Measurements from ENCODE around the gene ZNF667. TPM values are rescaled to one million over a fixed set of nuclear protein-coding genes. Genes with fewer than 3 reads are reported as not detected.
A peak's percentile ranks its signal among the peaks of the same experiment; 100 is the strongest.

Gene ZNF667
- total RNA-seq, 1 donor from 2014 or later = 24.5 TPM

GRCh38 chr19:56393119-56394012 is 83.8 kb downstream of the ZNF667 start, which contains the start of gene ZNF582:
TSS of gene ZNF582 (minus strand) at chr19:56393534. CDS start at chr19:56391752, 1,782 bp downstream.
- DNase-seq = peak; percentile 92

Other genes starting within 250 kb of the ZNF667 start
- not detected for gene EDDM13, start 204.6 kb downstream of the ZNF667 start, total RNA-seq
- gene ZSCAN5A, start 162.5 kb downstream of the ZNF667 start, total RNA-seq = 4.8 TPM
- 4.8 TPM for gene ZNF582, start 83.8 kb downstream of the ZNF667 start, total RNA-seq
- gene ZNF583, start 73.0 kb downstream of the ZNF667 start, total RNA-seq = 54.7 TPM
- gene ZNF471, start 30.5 kb upstream of the ZNF667 start, total RNA-seq = 18.4 TPM
- 45.4 TPM for gene ZFP28, start 61.6 kb upstream of the ZNF667 start, total RNA-seq
- gene ZNF470, start 90.1 kb upstream of the ZNF667 start, total RNA-seq = 13.7 TPM
- gene ZNF71, start 118.0 kb upstream of the ZNF667 start, total RNA-seq = 19.5 TPM
- 20.3 TPM for gene SMIM17, start 165.8 kb upstream of the ZNF667 start, total RNA-seq
- 7.8 TPM for gene ZNF835, start 194.4 kb upstream of the ZNF667 start, total RNA-seq

All from occipital lobe (tissue), 2 donors.